GM12873 (cell line): ENCODE results near the gene NLRP3.

Source experiments
- TF ChIP-seq, protein P1 (sequence below): IDR thresholded peaks from 2 replicates; pipeline ENCODE4 v1.5.1; 2012; ENCODE audit warnings: low read depth, mild to moderate bottlenecking, moderate library complexity, low read length, control low read depth; ENCODE audit not compliant: insufficient read depth; ENCODE audit errors: missing control alignments

The NLRP3 gene

GRCh38 chr1:247456021-247456420, 40.0 kb downstream of the NLRP3 start:
- TF ChIP-seq, protein P1, sequence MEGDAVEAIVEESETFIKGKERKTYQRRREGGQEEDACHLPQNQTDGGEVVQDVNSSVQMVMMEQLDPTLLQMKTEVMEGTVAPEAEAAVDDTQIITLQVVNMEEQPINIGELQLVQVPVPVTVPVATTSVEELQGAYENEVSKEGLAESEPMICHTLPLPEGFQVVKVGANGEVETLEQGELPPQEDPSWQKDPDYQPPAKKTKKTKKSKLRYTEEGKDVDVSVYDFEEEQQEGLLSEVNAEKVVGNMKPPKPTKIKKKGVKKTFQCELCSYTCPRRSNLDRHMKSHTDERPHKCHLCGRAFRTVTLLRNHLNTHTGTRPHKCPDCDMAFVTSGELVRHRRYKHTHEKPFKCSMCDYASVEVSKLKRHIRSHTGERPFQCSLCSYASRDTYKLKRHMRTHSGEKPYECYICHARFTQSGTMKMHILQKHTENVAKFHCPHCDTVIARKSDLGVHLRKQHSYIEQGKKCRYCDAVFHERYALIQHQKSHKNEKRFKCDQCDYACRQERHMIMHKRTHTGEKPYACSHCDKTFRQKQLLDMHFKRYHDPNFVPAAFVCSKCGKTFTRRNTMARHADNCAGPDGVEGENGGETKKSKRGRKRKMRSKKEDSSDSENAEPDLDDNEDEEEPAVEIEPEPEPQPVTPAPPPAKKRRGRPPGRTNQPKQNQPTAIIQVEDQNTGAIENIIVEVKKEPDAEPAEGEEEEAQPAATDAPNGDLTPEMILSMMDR, result no peak

DNA sequence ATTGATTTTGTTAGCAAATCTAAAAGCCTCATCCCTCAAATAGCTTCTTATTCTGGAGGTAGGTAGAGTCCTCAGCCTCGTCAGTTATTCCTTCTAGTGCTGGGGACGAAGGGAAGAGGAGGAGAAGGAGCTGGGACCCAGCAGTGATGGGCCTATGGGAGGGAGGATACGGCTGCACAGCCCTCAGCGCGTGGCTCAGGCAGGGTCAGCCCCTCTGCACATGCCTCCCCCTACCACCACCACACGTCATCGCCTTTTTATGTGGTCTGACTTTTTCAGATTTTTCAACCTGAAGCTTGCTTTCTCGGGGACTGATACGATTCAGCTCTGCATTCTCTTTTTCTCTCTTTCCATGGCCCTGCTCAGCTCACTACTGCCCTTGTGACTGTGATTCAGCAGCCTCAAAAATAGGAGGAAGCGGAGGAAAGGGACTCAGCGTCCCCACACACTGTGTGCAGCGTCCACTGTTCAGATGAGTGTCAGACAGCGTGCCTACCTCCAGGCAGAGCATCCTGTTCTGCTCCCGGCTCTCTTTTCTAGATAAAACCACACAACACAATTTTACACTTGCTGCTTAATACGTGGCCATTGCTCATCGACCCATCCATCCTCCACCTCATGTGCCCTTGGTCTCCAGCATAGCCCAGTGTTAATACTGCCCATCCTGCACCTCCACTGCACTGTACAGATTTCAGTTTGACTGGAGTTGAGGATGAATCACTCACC, 41.1 kb downstream of the NLRP3 start:
- TF ChIP-seq, protein P1, result no peak

GRCh38 chr1:247459507-247459906, 43.5 kb downstream of the NLRP3 start:
- TF ChIP-seq, protein P1, result no peak

- TF ChIP-seq, protein P1, result no peak
These were observed 49.8 kb downstream of the NLRP3 start for GRCh38 chr1:247465796-247466195.

GRCh38 chr1:247467129-247467528, 51.2 kb downstream of the NLRP3 start:
- TF ChIP-seq, protein P1, result no peak

- TF ChIP-seq, protein P1, result no peak
These were observed 52.6 kb downstream of the NLRP3 start for GRCh38 chr1:247468481-247469140.

GRCh38 chr1:247469141-247469535, 53.2 kb downstream of the NLRP3 start:
- TF ChIP-seq, protein P1, result no peak
